Body of pancreas (tissue), 4 donors: Measurements from ENCODE around the gene KCNS3. TPM values are rescaled to one million over a fixed set of nuclear protein-coding genes. Genes with fewer than 3 reads are reported as not detected.
A peak's percentile ranks its signal among the peaks of the same experiment; 100 is the strongest.

Experiments used
- ATAC-seq: fragments of 150-250 bp; one replicate; pipeline ENCODE4 v1.9.1; 2016
- DNase-seq, 4 donors: peaks; one replicate each; pipeline ENCODE4 v3.0.0-alpha.2; 2019
- H3K27ac ChIP-seq, 4 donors: fragments of 200-600 bp; sonication (generic); 1 replicate in 3 of 4; 2 replicates in 1 of 4; pipeline versions ENCODE4 v1.5.1 to v1.6.1; 2016 to 2019; ENCODE audit warnings: mild to moderate bottlenecking in 1 of 4, mixed read lengths in 1 of 4, moderate library complexity in 1 of 4
- H3K27me3 ChIP-seq, 2 donors: fragments of 200-600 bp; sonication (generic); one replicate each; pipeline ENCODE4 v1.6.0; 2016; ENCODE audit warnings: mild to moderate bottlenecking in 1 of 2
- H3K36me3 ChIP-seq, 2 donors: fragments of 200-600 bp; sonication (generic); replicated peaks in 1 of 2; 2 replicates each; pipeline ENCODE4 v1.5.1; 2016; ENCODE audit warnings: low read depth in 2 of 2; ENCODE audit not compliant: insufficient read depth in 1 of 2
- H3K4me1 ChIP-seq: fragments of 200-600 bp; sonication (generic); one replicate; pipeline ENCODE4 v1.6.0; 2016
- H3K4me3 ChIP-seq, 2 donors: fragments of 200-600 bp; sonication (generic); 1 replicate in 1 of 2; 2 replicates in 1 of 2; pipeline ENCODE4 v1.5.1; 2016 to 2019
- H3K9me3 ChIP-seq, 3 donors: fragments of 200-600 bp; sonication (generic); 1 replicate in 2 of 3; 2 replicates in 1 of 3; pipeline ENCODE4 v1.5.1; 2016
- CTCF ChIP-seq, 7 experiments: fragments of 450-650 bp in 4 of 7; fragments of 200-600 bp in 3 of 7; sonication (generic) in 3 of 7; IDR thresholded peaks; one replicate each; pipeline ENCODE4 v1.5.1; 2016 to 2019; ENCODE audit warnings: antibody characterized with exemption in 7 of 7
- POLR2A ChIP-seq, 3 donors: fragments of 450-650 bp; IDR thresholded peaks; one replicate each; pipeline ENCODE4 v1.6.1; 2016; ENCODE audit warnings: antibody characterized with exemption in 3 of 3, mild to moderate bottlenecking in 2 of 3
- WGBS, 2 donors: methylation state at CpG; one replicate each; pipeline ENCODE4 v1.1.5; 2017; 5-methylcytosine and 5-hydroxymethylcytosine counted together
- intact Hi-C: fragments of 100-400 bp; cut with DNase I; formaldehyde crosslinking; loops from one replicate; pipeline ENCODE4 v1.15.1; 2023
- total RNA-seq, 2 donors: library from RNA; depleted of rRNA; stranded (reverse); fragments of >200 nt; gene quantifications; one replicate each; pipeline ENCODE4 v1.1.0, GENCODE V29; 2016

The KCNS3 gene
- total RNA-seq, 2 donors from 2014 or later: 8.2 to 20.8 TPM

GRCh38 chr2:17863539-17863938, 14.9 kb upstream of the KCNS3 start:
- no peaks in the 10 kb centered on the region for H3K4me1 ChIP-seq
- H3K27me3 ChIP-seq: no peaks in the 10 kb centered on the region
- no peak for DNase-seq
- intact Hi-C loops: no loop called here
- no peak for ATAC-seq
- H3K4me3 ChIP-seq: no peak overlapping the region
- 29 to 39% methylated on average over 4 of the region's 4 CpGs for WGBS, 2 donors
- no peaks in the 10 kb centered on the region for H3K36me3 ChIP-seq
- H3K9me3 ChIP-seq: no peaks in the 10 kb centered on the region
- no peak for TF ChIP-seq POLR2A (IDR thresholded peaks at IDR 0.05)
- no peak for TF ChIP-seq CTCF (IDR thresholded peaks at IDR 0.05)
- peak overlapping the region in 2 of 4 donors; percentile 20 to 62 for H3K27ac ChIP-seq

- ATAC-seq (no peak), DNase-seq (no peak)
- 29 to 59% methylated on average over 1 of the region's 1 CpG for WGBS, 2 donors
- no peak overlapping the region for H3K27ac ChIP-seq
- H3K9me3 ChIP-seq: no peaks in the 10 kb centered on the region
- TF ChIP-seq POLR2A (IDR thresholded peaks at IDR 0.05) (no peak), CTCF (IDR thresholded peaks at IDR 0.05) (no peak)
- H3K27me3 ChIP-seq: no peaks in the 10 kb centered on the region
- no peak overlapping the region for H3K4me3 ChIP-seq
- intact Hi-C loops: no loop called here
- H3K36me3 ChIP-seq: no peaks in the 10 kb centered on the region
- no peaks in the 10 kb centered on the region for H3K4me1 ChIP-seq
Measured at GRCh38 chr2:17864676-17865075, 13.8 kb upstream of the KCNS3 start.

- no peaks in the 10 kb centered on the region for H3K27me3 ChIP-seq
- no peaks in the 10 kb centered on the region for H3K36me3 ChIP-seq
- intact Hi-C loops: no loop called here
- no peak for DNase-seq
- TF ChIP-seq POLR2A (IDR thresholded peaks at IDR 0.05): no peak
- no peak for TF ChIP-seq CTCF (IDR thresholded peaks at IDR 0.05)
- WGBS, 2 donors: 48 to 88% methylated on average over 2 of the region's 2 CpGs
- H3K4me1 ChIP-seq: no peaks in the 10 kb centered on the region
- ATAC-seq: no peak
- H3K27ac ChIP-seq: no peak overlapping the region
- no peak overlapping the region for H3K4me3 ChIP-seq
- H3K9me3 ChIP-seq: no peaks in the 10 kb centered on the region
Measured at GRCh38 chr2:17867133-17867532, 11.3 kb upstream of the KCNS3 start.

- H3K4me3 ChIP-seq: no peak overlapping the region
- ATAC-seq: no peak
- no peaks in the 10 kb centered on the region for H3K36me3 ChIP-seq
- no peaks in the 10 kb centered on the region for H3K4me1 ChIP-seq
- no peak overlapping the region for H3K27ac ChIP-seq
- intact Hi-C loops: no loop called here
- WGBS, 2 donors: 77 to 80% methylated on average over 5 of the region's 5 CpGs
- TF ChIP-seq POLR2A (IDR thresholded peaks at IDR 0.05): no peak
- no peak for TF ChIP-seq CTCF (IDR thresholded peaks at IDR 0.05)
- H3K27me3 ChIP-seq: no peaks in the 10 kb centered on the region
- no peak for DNase-seq
- no peaks in the 10 kb centered on the region for H3K9me3 ChIP-seq
Measured at GRCh38 chr2:17869128-17869527, 9.3 kb upstream of the KCNS3 start.

GRCh38 chr2:17871639-17872038, 6.8 kb upstream of the KCNS3 start:
- no peaks in the 10 kb centered on the region for H3K27me3 ChIP-seq
- H3K9me3 ChIP-seq: no peaks in the 10 kb centered on the region
- no peak for DNase-seq
- H3K4me1 ChIP-seq: no peaks in the 10 kb centered on the region
- no peaks in the 10 kb centered on the region for H3K36me3 ChIP-seq
- intact Hi-C loops: no loop called here
- no peak for ATAC-seq
- H3K4me3 ChIP-seq: no peak overlapping the region
- TF ChIP-seq POLR2A (IDR thresholded peaks at IDR 0.05) (no peak), CTCF (IDR thresholded peaks at IDR 0.05) (no peak)
- 65 to 79% methylated on average over 5 of the region's 5 CpGs for WGBS, 2 donors
- H3K27ac ChIP-seq: no peak overlapping the region
